Renal cortical epithelial cell (primary cell): Measurements from ENCODE around the gene FAM219A. TPM values are rescaled to one million over a fixed set of nuclear protein-coding genes. Genes with fewer than 3 reads are reported as not detected.
A peak's percentile ranks its signal among the peaks of the same experiment; 100 is the strongest.
"Not testable (repeated sequence)": the region's sequence is repeated elsewhere in the genome, so short reads cannot be mapped to it uniquely, and the experiment has no call there.

Experiments used
- DNase-seq: peaks from one replicate; pipeline ENCODE4 v3.0.0-alpha.2; 2011; ENCODE audit warnings: low read depth
- total RNA-seq: library from RNA; depleted of rRNA; stranded (reverse); fragments of >200 nt; gene quantifications from 2 replicates; pipeline ENCODE4 v1.2.3, GENCODE V29; 2014

FAM219A gene
- total RNA-seq, 1 donor from 2014 or later, result 17.2 TPM

GRCh38 chr9:34376596-34377403, 81.6 kb downstream of the FAM219A start, which contains the start of gene MYORG:
Gene MYORG, minus strand, starts transcription at chr9:34376898. Its CDS starts 3,955 bp downstream, at chr9:34372943.
- peak; percentile 86 for DNase-seq

GRCh38 chr9:34375901-34376595, 82.3 kb downstream of the FAM219A start:
- peak; percentile 33 for DNase-seq

DNA sequence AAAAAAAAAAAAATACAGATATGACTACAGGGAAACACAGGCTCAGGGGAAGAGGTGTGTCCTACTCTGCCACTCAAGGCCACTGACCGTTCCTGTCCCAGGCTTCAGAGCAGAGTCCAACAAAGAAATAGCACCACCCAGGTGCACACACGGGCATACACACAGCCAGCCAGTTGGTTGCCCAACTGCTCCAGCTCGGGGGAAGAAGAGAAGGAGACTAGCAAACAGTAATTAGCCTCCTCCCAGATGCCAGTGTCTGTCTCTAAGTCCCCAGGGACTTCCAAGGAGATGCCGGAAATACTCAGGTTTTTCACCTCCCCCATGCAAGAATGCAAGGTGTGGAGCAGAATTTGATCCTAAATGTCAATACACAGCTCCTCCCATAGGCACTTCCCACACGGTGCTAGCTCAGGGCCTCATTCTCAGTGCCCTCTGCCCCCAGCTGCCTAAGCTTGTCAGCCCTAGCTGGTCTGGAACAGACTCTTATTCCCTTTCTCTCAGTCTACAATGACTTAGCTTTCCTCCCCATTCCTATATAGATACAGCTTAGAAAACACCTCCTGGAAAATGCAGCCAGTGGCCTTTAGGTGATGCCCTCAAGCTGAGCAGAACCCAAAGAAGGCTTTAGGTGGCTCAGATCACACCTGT, 83.3 kb downstream of the FAM219A start:
- DNase-seq, result no peak

DNA sequence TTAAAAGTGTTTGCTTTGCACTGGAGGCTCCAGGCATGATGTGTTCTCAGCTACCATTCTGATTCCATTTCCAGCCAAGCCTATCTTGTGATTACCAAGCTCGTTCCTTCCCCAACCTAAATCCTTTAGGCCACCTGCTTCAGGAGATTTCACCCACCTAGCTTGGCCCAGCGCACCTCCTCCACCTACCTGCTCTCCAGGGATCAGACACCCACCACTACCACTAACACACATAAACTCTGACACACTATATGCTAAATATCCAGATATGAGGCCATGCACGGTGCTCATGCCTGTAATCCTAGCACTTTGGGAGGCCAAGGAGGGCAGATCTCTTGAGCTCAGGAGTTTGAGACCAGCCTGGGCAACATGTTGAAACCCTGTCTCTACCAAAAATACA, 84.0 kb downstream of the FAM219A start:
- DNase-seq, result no peak

- no peak for DNase-seq
Observed at GRCh38 chr9:34373749-34374148, 84.6 kb downstream of the FAM219A start.

DNA sequence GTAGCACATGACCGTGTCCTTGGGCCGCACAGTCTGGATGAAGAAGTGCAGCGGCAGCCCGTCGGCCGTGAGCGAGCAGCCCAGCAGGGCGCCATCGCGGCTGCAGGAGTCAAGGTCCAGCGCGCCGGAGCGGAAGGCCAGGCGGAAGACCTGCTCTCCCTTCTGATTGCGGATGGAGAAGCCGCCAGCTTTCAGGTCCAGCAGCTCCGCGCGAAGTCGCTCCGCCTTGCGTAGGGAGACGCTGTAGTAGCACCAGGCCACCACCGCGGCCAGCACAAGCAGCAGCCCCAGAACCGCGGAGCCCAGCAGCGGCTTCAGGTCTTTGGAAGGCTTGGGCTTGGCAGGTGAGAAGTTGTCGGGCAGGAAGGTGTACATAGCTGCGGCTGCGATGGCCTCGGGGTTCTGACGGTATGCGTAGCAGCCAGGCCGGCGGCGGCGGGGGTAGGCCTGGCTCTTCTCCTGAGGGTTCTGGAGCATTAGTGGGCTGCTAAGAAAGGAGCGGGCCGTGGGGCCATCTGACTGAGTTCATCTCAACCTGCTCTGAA, 85.8 kb downstream of the FAM219A start:
- DNase-seq, result no peak

DNA sequence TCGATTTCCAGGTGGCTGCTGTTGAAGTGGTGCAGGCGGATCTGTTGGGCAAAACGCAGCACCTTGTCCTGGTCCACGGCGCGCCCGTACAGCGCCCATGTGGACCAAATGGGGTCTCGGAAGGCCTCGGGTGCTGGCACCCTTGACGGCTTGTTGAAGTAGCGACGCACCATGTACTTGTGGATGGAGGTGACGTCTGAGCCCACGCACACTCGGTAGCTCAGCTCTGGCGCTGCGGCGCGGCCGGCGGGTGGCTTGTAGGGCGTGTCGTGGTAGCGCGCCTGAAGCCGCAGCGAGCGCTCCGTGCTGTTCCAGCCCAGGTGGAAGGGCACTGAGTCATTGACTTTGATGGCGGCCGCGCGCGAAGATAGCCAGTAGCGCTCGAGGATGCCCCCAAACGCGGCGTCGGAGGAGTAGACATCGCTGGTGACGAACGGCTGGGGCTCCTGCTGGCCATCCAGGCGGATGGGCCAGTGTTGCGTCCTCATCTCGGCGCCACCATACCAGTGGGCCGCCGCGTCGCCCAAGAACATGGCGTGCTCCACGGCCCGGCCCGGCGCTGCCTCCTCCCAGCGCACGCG, 86.4 kb downstream of the FAM219A start:
- no peak for DNase-seq

DNA sequence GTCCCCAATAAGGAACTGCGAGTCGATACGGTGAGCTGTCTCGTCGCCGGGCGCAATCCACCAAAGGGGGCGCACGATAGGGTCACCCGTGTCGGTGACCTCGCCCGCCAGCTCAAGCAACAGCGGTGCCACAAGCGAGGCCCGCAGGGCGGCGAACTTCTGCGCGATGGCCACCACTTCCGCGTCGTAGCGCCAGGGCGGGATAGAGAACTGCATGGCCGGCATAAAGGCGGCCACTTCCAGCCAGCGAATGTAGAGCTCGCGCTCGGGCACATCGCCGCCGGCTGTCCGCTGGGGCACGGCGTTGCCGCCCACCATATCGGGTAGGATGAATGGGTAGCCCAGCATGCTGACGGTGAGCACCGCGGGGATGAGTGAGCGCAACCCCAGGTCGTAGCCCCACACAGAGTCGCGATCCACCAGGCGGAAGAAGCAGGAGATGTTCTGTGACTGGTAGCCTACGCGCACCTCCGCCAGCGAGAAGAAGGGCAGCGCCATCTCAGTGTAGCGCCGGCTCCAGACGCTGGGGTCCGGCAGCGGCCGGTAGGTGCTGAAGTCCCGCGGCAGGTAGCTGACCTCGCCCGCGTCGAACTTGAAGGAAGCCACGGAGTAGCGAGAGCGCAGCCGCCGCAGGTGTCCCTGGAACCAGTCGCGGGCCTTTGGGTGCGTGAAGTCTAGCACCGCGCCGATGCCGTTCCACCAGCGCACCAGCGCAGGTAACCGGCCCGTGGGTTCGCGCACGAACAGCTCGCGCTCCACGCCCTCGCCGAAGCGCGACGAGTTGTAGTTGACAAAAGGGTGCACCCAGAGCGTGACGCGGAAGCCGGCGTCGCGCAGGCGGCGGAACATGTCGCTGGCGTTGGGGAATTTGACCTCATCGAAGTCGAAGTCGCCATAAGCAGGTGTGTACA, 87.1 kb downstream of the FAM219A start:
- no peak for DNase-seq

DNA sequence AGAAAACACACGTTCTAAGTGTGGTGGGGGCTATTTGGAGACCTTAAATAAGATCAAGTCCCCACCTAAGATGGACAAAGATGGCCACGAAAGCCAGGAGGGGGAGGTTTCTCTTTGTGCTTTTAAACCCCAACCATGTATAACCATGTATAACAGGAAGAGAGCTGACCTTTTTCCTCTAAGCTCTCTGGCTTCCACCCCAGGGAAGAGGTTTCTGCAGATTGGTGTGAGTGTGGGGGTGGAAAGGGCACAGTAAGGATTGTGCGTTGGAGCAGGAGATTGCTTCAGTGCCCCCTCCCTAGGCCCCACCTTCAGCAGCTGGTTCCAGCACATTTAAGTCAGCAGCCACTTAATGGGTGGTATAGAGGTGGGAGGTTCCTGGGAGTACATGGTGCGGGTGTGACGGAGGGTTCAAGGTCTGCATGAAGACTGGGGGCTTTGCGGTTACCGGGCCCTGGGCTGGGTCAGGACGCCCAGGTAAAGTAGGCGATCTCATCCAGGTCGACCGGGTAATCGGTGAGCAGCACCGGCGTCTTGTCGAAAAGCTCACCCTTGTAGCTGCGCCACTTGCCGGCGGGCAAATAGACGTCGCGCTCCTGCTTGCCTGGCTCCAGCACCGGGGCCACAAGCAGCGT, 87.9 kb downstream of the FAM219A start:
- no peak for DNase-seq

GRCh38 chr9:34369636-34370035, 88.7 kb downstream of the FAM219A start:
- no peak for DNase-seq

GRCh38 chr9:34368796-34369195, 89.6 kb downstream of the FAM219A start:
- DNase-seq, result not testable (repeated sequence)

- not testable (repeated sequence) for DNase-seq
Observed at GRCh38 chr9:34367751-34368410, 90.5 kb downstream of the FAM219A start.

DNA sequence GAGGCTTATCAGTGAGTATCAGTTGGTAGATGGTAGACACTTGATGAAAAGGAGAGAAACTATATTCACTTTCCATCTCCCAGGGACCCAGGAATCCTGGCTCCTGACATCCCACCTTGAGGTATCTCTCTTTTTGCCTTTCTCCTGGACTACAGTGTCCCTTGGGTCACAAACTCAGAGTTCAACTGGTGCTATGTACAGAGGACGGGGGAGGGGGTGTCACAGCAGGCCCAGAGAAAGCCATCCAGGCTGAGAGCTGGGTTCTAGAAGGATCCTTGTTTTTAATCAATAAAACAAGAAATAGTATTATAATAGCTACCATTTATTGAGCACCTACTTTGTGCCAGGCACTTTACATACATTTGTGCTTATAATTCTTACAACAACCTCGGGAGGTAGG, 92.0 kb downstream of the FAM219A start:
- DNase-seq, result no peak

GRCh38 chr9:34365282-34365681, 93.1 kb downstream of the FAM219A start:
- no peak for DNase-seq

- DNase-seq, result no peak
Observed at GRCh38 chr9:34363619-34364351, 94.6 kb downstream of the FAM219A start.

GRCh38 chr9:34362614-34363214, 95.7 kb downstream of the FAM219A start:
- no peak for DNase-seq

DNA sequence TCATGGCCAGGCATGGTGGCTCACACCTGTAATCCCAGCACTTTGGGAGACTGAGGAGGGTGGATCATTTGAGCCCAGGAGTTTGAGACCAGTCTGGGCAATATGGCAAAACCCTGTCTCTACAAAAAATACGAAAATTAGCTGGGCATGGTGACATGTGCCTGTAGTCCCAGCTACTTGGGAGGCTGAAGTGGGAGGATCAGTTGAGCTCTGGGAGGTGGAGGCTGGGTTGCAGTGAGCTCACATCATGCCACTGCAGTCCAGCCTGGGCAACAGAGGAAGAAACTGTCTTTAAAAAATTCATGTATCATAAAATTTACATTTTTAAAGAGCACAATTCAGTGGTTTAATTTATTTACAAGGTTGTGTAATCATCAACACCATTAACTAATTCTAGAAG, 105.4 kb downstream of the FAM219A start:
- not testable (repeated sequence) for DNase-seq

DNA sequence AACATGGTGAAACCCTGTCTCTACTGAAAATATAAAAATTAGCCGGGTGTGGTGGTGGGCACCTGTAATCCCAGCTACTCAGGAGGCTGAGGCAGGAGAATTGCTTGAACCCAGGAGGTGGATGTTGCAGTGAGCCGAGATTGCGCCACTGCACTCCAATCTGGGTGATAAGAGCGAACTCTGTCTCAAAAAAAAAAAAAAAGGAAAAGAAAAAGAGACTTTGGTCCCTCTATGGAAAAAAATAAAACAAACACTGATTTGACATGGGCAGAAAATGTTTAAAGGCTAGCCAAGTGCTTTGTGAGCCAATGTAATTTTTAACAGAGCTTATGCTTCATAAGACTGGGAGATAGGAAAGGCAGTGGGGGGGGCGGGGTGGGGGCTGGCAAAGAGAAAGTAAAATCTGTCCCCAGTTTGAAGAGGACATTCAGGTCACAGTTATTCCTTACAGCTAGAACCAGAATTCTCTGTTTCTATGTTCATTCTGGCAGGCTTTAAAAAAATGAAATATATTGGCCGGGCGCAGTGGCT, 106.2 kb downstream of the FAM219A start:
- not testable (repeated sequence) for DNase-seq
